Measurements from ENCODE around the gene IQCE. TPM values are rescaled to one million over a fixed set of nuclear protein-coding genes. Genes with fewer than 3 reads are reported as not detected.

IQCE gene
- total RNA-seq, 1 experiment from 2014 or later = 16.7 TPM

DNA sequence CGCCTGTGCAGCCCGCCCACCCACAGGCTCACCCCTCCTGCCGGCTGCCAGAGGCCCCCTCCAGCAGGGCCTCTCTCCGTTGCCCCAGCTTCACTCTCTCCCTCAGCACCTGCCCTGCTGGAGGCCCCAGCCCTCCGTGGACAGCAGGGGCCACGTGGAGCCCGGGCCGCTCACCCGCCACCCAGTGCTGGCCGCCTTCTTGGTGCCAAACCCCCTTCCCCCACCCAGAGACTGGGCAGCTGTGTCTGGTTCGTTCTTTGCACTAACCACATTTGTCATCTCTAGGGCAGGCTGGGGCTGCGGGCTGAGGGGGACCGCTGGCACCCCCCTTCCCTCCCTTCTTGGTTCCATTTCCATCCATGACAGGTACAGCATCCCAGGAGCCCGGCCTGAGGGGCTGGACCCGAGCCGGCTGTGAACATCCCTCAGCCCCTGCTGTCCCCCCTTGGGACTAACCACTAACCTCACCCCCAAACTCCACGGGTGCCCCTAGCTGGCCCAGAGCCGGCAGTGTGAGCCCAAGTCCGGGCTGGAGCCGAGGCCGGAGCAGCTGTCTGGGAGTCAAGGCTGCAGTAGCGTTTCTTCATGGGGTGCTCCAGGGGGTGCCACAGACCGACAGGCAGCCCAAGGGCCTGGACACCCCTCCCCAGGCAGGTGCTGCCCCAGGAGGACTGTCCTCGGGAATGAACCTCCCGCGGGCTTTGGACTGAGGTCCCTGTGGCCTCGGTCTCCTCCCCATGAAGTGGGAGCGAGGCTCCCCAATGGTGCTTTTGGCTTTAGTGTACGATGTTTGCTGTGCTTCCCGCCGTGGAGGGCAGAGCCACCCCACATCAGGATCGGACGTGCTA, 103.7 kb downstream of the IQCE start:
- no TSS peak for BruUV-seq (replicated peaks)
- CTCF ChIA-PET = interaction anchor here (0.7 kb wide), 1 partner anchor 25 kb away, joined by 3 read pairs; no protein-coding TSS in a partner anchor
- H3K27ac Mint-ChIP-seq (ENCODE audit: low read depth, unreplicated experiment) = no peak overlapping the region
- H3K4me3 Mint-ChIP-seq (ENCODE audit: unreplicated experiment) = no peak overlapping the region
- intact Hi-C loops (cut with micrococcal nuclease) = no loop called here
- POLR2A ChIA-PET = no interaction called here
- H3K27me3 Mint-ChIP-seq (ENCODE audit: insufficient read depth, unreplicated experiment) = peaks cover 10% of the 10 kb centered on the region
- peaks cover 5% of the 10 kb centered on the region for H3K36me3 Mint-ChIP-seq (ENCODE audit: insufficient read depth, unreplicated experiment)
- no peak for DNase-seq (ENCODE audit: unreplicated experiment)
- H3K4me1 Mint-ChIP-seq (ENCODE audit: insufficient read depth, unreplicated experiment) = no peaks in the 10 kb centered on the region
- no peaks in the 10 kb centered on the region for H3K9me3 Mint-ChIP-seq (ENCODE audit: unreplicated experiment)
- TF ChIP-seq, protein P1, sequence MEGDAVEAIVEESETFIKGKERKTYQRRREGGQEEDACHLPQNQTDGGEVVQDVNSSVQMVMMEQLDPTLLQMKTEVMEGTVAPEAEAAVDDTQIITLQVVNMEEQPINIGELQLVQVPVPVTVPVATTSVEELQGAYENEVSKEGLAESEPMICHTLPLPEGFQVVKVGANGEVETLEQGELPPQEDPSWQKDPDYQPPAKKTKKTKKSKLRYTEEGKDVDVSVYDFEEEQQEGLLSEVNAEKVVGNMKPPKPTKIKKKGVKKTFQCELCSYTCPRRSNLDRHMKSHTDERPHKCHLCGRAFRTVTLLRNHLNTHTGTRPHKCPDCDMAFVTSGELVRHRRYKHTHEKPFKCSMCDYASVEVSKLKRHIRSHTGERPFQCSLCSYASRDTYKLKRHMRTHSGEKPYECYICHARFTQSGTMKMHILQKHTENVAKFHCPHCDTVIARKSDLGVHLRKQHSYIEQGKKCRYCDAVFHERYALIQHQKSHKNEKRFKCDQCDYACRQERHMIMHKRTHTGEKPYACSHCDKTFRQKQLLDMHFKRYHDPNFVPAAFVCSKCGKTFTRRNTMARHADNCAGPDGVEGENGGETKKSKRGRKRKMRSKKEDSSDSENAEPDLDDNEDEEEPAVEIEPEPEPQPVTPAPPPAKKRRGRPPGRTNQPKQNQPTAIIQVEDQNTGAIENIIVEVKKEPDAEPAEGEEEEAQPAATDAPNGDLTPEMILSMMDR (IDR thresholded peaks at IDR 0.05; ENCODE audit: unreplicated experiment) = no peak

DNA sequence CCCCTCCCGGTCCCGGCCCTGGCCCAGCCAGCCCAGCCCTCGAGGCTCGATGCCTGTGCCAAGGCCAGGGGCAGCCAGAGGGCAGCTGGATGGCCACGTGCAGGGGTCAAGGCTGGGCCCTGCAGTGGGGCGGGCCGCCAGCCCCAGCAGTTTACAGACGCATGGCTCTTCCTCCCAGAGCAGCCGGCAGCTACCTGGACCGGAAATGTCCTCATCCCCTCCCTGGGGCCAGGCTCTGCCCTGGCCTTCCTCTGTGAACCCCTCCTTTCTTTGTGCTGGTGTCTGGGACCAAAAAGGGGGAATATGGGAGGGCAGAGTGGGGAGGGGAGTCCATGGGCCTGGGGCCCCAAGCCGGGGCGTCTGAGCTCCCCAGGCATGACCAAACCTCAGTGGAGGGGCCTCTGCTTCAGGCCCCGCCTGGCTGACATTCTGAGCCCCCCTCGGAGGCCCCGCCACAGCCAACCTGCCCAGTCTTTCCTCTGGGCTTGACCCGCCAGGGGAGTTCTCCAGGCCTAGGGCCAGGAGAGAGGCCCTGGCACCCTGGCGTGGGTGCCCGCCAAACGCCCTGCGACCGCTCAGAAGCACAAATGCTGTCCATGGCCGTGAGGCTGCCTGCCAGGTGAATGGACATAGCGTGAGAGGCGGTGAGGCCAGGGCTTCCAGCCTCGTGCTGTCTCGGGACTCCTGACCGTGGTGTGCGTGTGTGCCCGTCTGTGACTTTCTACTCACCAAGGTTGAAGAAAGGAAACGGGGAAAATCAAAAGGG, 104.5 kb downstream of the IQCE start:
- intact Hi-C loops (cut with micrococcal nuclease) = no loop called here
- POLR2A ChIA-PET = no interaction called here
- peaks cover 18% of the 10 kb centered on the region for H3K27me3 Mint-ChIP-seq (ENCODE audit: insufficient read depth, unreplicated experiment)
- no peak overlapping the region for H3K4me3 Mint-ChIP-seq (ENCODE audit: unreplicated experiment)
- no peak overlapping the region for H3K27ac Mint-ChIP-seq (ENCODE audit: low read depth, unreplicated experiment)
- no peak for DNase-seq (ENCODE audit: unreplicated experiment)
- TF ChIP-seq, protein P1 (IDR thresholded peaks at IDR 0.05; ENCODE audit: unreplicated experiment) = no peak
- H3K9me3 Mint-ChIP-seq (ENCODE audit: unreplicated experiment) = no peaks in the 10 kb centered on the region
- BruUV-seq (replicated peaks) = TSS peak; percentile 36
- H3K4me1 Mint-ChIP-seq (ENCODE audit: insufficient read depth, unreplicated experiment) = no peaks in the 10 kb centered on the region
- CTCF ChIA-PET = interaction anchor here (0.6 to 0.7 kb wide), 3 partner anchors 26 to 211 kb away, joined by 3 to 4 read pairs (median 3); no protein-coding TSS in a partner anchor
- peaks cover 5% of the 10 kb centered on the region for H3K36me3 Mint-ChIP-seq (ENCODE audit: insufficient read depth, unreplicated experiment)

DNA sequence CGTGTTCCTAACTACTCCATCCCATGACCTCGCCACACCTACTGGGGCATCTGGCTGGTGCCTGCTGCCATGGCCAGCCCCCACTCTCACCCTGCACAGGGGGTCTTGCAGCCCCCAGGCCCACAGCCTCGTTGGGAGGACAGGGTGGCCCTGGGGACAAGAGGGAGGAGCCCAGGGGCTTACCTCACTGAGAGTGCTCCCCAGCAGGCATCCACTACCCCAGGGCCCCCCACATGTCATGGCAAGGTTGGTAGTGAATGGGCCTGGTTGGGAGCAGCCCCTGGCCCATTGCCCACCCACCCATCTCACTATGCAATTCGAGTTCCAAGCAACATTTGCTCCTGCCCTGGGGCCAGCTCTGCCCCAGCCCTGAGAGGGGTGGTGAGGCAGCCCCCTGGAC, 105.2 kb downstream of the IQCE start:
- TF ChIP-seq, protein P1 (IDR thresholded peaks at IDR 0.05; ENCODE audit: unreplicated experiment) = no peak
- Mint-ChIP-seq H3K27me3 (ENCODE audit: insufficient read depth, unreplicated experiment) (peaks cover 18% of the 10 kb centered on the region), H3K27ac (ENCODE audit: low read depth, unreplicated experiment) (no peak overlapping the region), H3K4me3 (ENCODE audit: unreplicated experiment) (no peak overlapping the region), H3K36me3 (ENCODE audit: insufficient read depth, unreplicated experiment) (no peaks in the 10 kb centered on the region), H3K4me1 (ENCODE audit: insufficient read depth, unreplicated experiment) (no peaks in the 10 kb centered on the region), H3K9me3 (ENCODE audit: unreplicated experiment) (no peaks in the 10 kb centered on the region)
- DNase-seq (ENCODE audit: unreplicated experiment) = no peak
- POLR2A ChIA-PET = no interaction called here
- intact Hi-C loops (cut with micrococcal nuclease) = no loop called here
- BruUV-seq (replicated peaks) = no TSS peak
- CTCF ChIA-PET = no interaction called here

Small RNA genes lying within 50 kb of the gene (microRNA-seq; reads per million reads assigned to microRNA genes)
- gene MIR4648 = not detected

Other genes with a start within 250 kb of the IQCE start
- 31.0 and 31.2 TPM in 2 replicates for gene SNX8, start 244.5 kb upstream of the IQCE start, total RNA-seq (2022)
- gene EIF3B, start 204.2 kb upstream of the IQCE start, total RNA-seq (2022) = 258 and 290 TPM in 2 replicates
- gene CHST12, start 155.4 kb upstream of the IQCE start, total RNA-seq (2022) = 9.8 and 9.9 TPM in 2 replicates
- gene GRIFIN, start 82.6 kb upstream of the IQCE start, total RNA-seq (2022) = not detected in 2 replicates
- 1.7 and 2.4 TPM in 2 replicates for gene LFNG, start 39.2 kb upstream of the IQCE start, total RNA-seq (2022)
- gene BRAT1, start 3.5 kb upstream of the IQCE start, total RNA-seq (2022) = 15.4 and 18.0 TPM in 2 replicates
- gene TTYH3, start 73.0 kb downstream of the IQCE start, total RNA-seq (2022) = 20.9 and 34.7 TPM in 2 replicates
- not detected in 2 replicates for gene AMZ1, start 129.2 kb downstream of the IQCE start, total RNA-seq (2022)